H9 (cell line): ENCODE results near the gene RUVBL1. TPM values are rescaled to one million over a fixed set of nuclear protein-coding genes. Genes with fewer than 3 reads are reported as not detected.

ENCODE experiments used
- DNase-seq: peaks from one replicate; pipeline ENCODE4 v3.0.0-alpha.2; 2017
- H2AFZ ChIP-seq: one replicate; pipeline ENCODE4 v1.6.1; 2013; ENCODE audit warnings: mild to moderate bottlenecking, low read length, control low read depth, moderate library complexity
- H2AK5ac ChIP-seq: 2 replicates; pipeline ENCODE4 v1.6.1; 2013; ENCODE audit warnings: low read length, control low read depth, mixed read lengths; ENCODE audit not compliant: insufficient read length
- H2BK120ac ChIP-seq: one replicate; pipeline ENCODE4 v1.6.1; 2013; ENCODE audit warnings: low read depth, mild to moderate bottlenecking, low read length, control low read depth, inconsistent platforms; ENCODE audit not compliant: poor library complexity, severe bottlenecking
- H2BK12ac ChIP-seq: 2 replicates; pipeline ENCODE4 v1.6.1; 2013; ENCODE audit warnings: low read length, control low read depth, mixed read lengths, low read depth; ENCODE audit not compliant: insufficient read length
- H2BK15ac ChIP-seq: 2 replicates; pipeline ENCODE4 v1.6.1; 2013; ENCODE audit warnings: low read depth, low read length, control low read depth
- H2BK20ac ChIP-seq: one replicate; pipeline ENCODE4 v1.6.1; 2013; ENCODE audit warnings: low read depth, mild to moderate bottlenecking, low read length, control low read depth, inconsistent platforms; ENCODE audit not compliant: poor library complexity, severe bottlenecking
- H2BK5ac ChIP-seq: 2 replicates; pipeline ENCODE4 v1.6.1; 2013; ENCODE audit warnings: low read length, control low read depth, mixed read lengths; ENCODE audit not compliant: insufficient read length
- H3K14ac ChIP-seq: 2 replicates; pipeline ENCODE4 v1.6.1; 2013; ENCODE audit warnings: low read length, control low read depth; ENCODE audit not compliant: insufficient read depth
- H3K18ac ChIP-seq: 2 replicates; pipeline ENCODE4 v1.6.1; 2013; ENCODE audit warnings: low read depth, mild to moderate bottlenecking, mixed read lengths, low read length, control low read depth; ENCODE audit not compliant: insufficient read length
- H3K23ac ChIP-seq: 2 replicates; pipeline ENCODE4 v1.6.1; 2013; ENCODE audit warnings: low read length, control low read depth, mixed read lengths, low read depth; ENCODE audit not compliant: insufficient read length
- H3K23me2 ChIP-seq: 2 replicates; pipeline ENCODE4 v1.6.1; 2013; ENCODE audit warnings: low read depth, mild to moderate bottlenecking, mixed read lengths, low read length, control low read depth; ENCODE audit not compliant: insufficient read length, poor library complexity, severe bottlenecking
- H3K27ac ChIP-seq: 2 replicates; pipeline ENCODE4 v1.5.1; 2013; ENCODE audit warnings: low read length, control low read depth, mixed read lengths, low read depth; ENCODE audit not compliant: insufficient read length
- H3K27me3 ChIP-seq: 2 replicates; pipeline ENCODE4 v1.6.1; 2013; ENCODE audit warnings: low read length, control low read depth, inconsistent platforms; ENCODE audit not compliant: insufficient read depth
- H3K4ac ChIP-seq: 2 replicates; pipeline ENCODE4 v1.6.1; 2013; ENCODE audit warnings: low read depth, mild to moderate bottlenecking, control low read depth, inconsistent platforms, low read length, moderate library complexity
- H3K4me1 ChIP-seq: 2 replicates; pipeline ENCODE4 v1.6.1; 2013; ENCODE audit warnings: low read length, control low read depth, inconsistent platforms; ENCODE audit not compliant: insufficient read depth
- H3K4me2 ChIP-seq: 2 replicates; pipeline ENCODE4 v1.6.1; 2013; ENCODE audit warnings: low read length, control low read depth, mixed read lengths; ENCODE audit not compliant: insufficient read length, insufficient read depth
- H3K56ac ChIP-seq: 2 replicates; pipeline ENCODE4 v1.6.1; 2013; ENCODE audit warnings: low read depth, mild to moderate bottlenecking, mixed read lengths, low read length, control low read depth; ENCODE audit not compliant: insufficient read length
- H3K79me1 ChIP-seq: 2 replicates; pipeline ENCODE4 v1.6.1; 2013; ENCODE audit warnings: low read depth, mild to moderate bottlenecking, moderate library complexity, low read length, control low read depth, inconsistent platforms; ENCODE audit not compliant: insufficient read depth, poor library complexity, severe bottlenecking
- H3K79me2 ChIP-seq: 2 replicates; pipeline ENCODE4 v1.6.1; 2013; ENCODE audit warnings: low read length, control low read depth, inconsistent platforms; ENCODE audit not compliant: insufficient read depth
- H3K9ac ChIP-seq: 2 replicates; pipeline ENCODE4 v1.6.1; 2013; ENCODE audit warnings: low read length, control low read depth, mixed read lengths; ENCODE audit not compliant: insufficient read length; ENCODE audit errors: extremely low read depth
- H3K9me3 ChIP-seq: one replicate; pipeline ENCODE4 v1.6.1; 2013; ENCODE audit warnings: low read depth, low read length, inconsistent platforms; ENCODE audit not compliant: control insufficient read depth
- H3T11ph ChIP-seq: one replicate; pipeline ENCODE4 v1.6.1; 2013; ENCODE audit warnings: mild to moderate bottlenecking, low read length, control low read depth, inconsistent platforms
- H4K20me1 ChIP-seq: one replicate; pipeline ENCODE4 v1.6.1; 2013; ENCODE audit not compliant: control insufficient read depth, insufficient read length, insufficient read depth
- H4K5ac ChIP-seq: 2 replicates; pipeline ENCODE4 v1.6.1; 2013; ENCODE audit warnings: low read depth, mild to moderate bottlenecking, mixed read lengths, low read length, control low read depth; ENCODE audit not compliant: insufficient read length
- H4K8ac ChIP-seq: replicated peaks from 2 replicates; pipeline ENCODE4 v1.6.1; 2013; ENCODE audit warnings: low read length, control low read depth, mixed read lengths, low read depth; ENCODE audit not compliant: insufficient read length
- H4K91ac ChIP-seq: 2 replicates; pipeline ENCODE4 v1.6.1; 2013; ENCODE audit warnings: low read depth, mild to moderate bottlenecking, moderate library complexity, mixed read lengths, low read length, control low read depth; ENCODE audit not compliant: insufficient read length
- H3K27ac Mint-ChIP-seq, 3 experiments: 2 replicates in 2 of 3; 3 replicates in 1 of 3; pipeline ENCODE4 v1.8.0; 2020 to 2021; ENCODE audit warnings: mixed read lengths in 3 of 3, mild to moderate bottlenecking in 1 of 3, moderate library complexity in 1 of 3
- H3K27me3 Mint-ChIP-seq: 2 replicates; pipeline ENCODE4 v1.8.0; 2021; ENCODE audit warnings: low read depth, mild to moderate bottlenecking, moderate library complexity, mixed read lengths
- H3K36me3 Mint-ChIP-seq, 3 experiments: 2 replicates in 2 of 3; 3 replicates in 1 of 3; pipeline ENCODE4 v1.8.0; 2020 to 2021; ENCODE audit warnings: low read depth in 3 of 3, mixed read lengths in 3 of 3; ENCODE audit not compliant: insufficient read depth in 1 of 3
- H3K4me1 Mint-ChIP-seq, 2 experiments: 2 replicates each; pipeline ENCODE4 v1.8.0; 2020; ENCODE audit warnings: mixed read lengths in 2 of 2
- H3K4me3 Mint-ChIP-seq, 2 experiments: 2 replicates in 1 of 2; 3 replicates in 1 of 2; pipeline ENCODE4 v1.8.0; 2020 to 2021; ENCODE audit warnings: mild to moderate bottlenecking in 2 of 2, mixed read lengths in 2 of 2, moderate library complexity in 1 of 2
- H3K9me3 Mint-ChIP-seq, 2 experiments: 2 replicates in 1 of 2; 3 replicates in 1 of 2; pipeline ENCODE4 v1.8.0; 2020; ENCODE audit warnings: mild to moderate bottlenecking in 2 of 2, mixed read lengths in 2 of 2, moderate library complexity in 1 of 2
- WGBS: extraction: QIAGEN DNeasy Blood & Tissue Kit; methylation state at CpG from one replicate; pipeline ENCODE4 v1.1.7; 2013; ENCODE audit warnings: missing lambda C conversion rate, low lambda C conversion rate, mixed read lengths; ENCODE audit not compliant: insufficient read length; ENCODE audit errors: extremely low coverage; 5-methylcytosine and 5-hydroxymethylcytosine counted together
- total RNA-seq: library from RNA; stranded (reverse); gene quantifications from 2 replicates; pipeline ENCODE4 v1.2.1, GENCODE V29; 2021
- TF ChIP-seq, protein P1 (sequence below): fragments of 200-600 bp; sonication (generic); conservative IDR thresholded peaks from 3 replicates; pipeline ENCODE4 v1.8.0; 2021; ENCODE audit warnings: antibody characterized with exemption, mild to moderate bottlenecking

The RUVBL1 gene
- total RNA-seq, 1 experiment from 2014 or later, result 99.6 TPM

GRCh38 chr3:128036119-128036518, 87.5 kb downstream of the RUVBL1 start:
- Histone ChIP-seq H3K18ac (no peak overlapping the region), H4K8ac (no peak overlapping the region), H3K23ac (no peak overlapping the region), H2BK12ac (no peak overlapping the region), H2AFZ (no peak overlapping the region), H3K79me2 (no peaks in the 10 kb centered on the region), H3K9ac (no peak overlapping the region), H4K20me1 (no peaks in the 10 kb centered on the region), H3K23me2 (no peaks in the 10 kb centered on the region), H3K27me3 (no peaks in the 10 kb centered on the region), H2AK5ac (no peak overlapping the region), H3K9me3 (no peaks in the 10 kb centered on the region), H3K4me1 (no peaks in the 10 kb centered on the region), H3K14ac (no peak overlapping the region), H2BK120ac (no peak overlapping the region), H3T11ph (no peak overlapping the region), H2BK20ac (no peak overlapping the region), H4K91ac (no peak overlapping the region), H2BK15ac (no peak overlapping the region), H3K79me1 (no peaks in the 10 kb centered on the region), H2BK5ac (no peak overlapping the region), H3K56ac (no peak overlapping the region), H3K4ac (no peak overlapping the region), H3K27ac (no peak overlapping the region), H4K5ac (no peak overlapping the region), H3K4me2 (no peak overlapping the region)
- H3K9me3 Mint-ChIP-seq, result no peaks in the 10 kb centered on the region
- no peak overlapping the region for H3K4me3 Mint-ChIP-seq
- no peak overlapping the region for H3K27ac Mint-ChIP-seq
- TF ChIP-seq, protein P1, sequence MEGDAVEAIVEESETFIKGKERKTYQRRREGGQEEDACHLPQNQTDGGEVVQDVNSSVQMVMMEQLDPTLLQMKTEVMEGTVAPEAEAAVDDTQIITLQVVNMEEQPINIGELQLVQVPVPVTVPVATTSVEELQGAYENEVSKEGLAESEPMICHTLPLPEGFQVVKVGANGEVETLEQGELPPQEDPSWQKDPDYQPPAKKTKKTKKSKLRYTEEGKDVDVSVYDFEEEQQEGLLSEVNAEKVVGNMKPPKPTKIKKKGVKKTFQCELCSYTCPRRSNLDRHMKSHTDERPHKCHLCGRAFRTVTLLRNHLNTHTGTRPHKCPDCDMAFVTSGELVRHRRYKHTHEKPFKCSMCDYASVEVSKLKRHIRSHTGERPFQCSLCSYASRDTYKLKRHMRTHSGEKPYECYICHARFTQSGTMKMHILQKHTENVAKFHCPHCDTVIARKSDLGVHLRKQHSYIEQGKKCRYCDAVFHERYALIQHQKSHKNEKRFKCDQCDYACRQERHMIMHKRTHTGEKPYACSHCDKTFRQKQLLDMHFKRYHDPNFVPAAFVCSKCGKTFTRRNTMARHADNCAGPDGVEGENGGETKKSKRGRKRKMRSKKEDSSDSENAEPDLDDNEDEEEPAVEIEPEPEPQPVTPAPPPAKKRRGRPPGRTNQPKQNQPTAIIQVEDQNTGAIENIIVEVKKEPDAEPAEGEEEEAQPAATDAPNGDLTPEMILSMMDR, result no peak
- H3K4me1 Mint-ChIP-seq, result no peaks in the 10 kb centered on the region
- peaks cover 21% of the 10 kb centered on the region for H3K27me3 Mint-ChIP-seq
- no peaks in the 10 kb centered on the region for H3K36me3 Mint-ChIP-seq
- no peak for DNase-seq
- no CpG with 5 or more reads among the region's 1 CpG for WGBS
